Naive B cell (primary cell): ENCODE data around the gene HMGA1. TPM values are rescaled to one million over a fixed set of nuclear protein-coding genes. Genes with fewer than 3 reads are reported as not detected.

Source experiments
- ATAC-seq, 2 donors: fragments of 150-1000 bp; cut with Tn5 transposase; 2 replicates each; pipeline ENCODE4 v1.10.0; 2021; ENCODE audit warnings: low read depth in 2 of 2, mild to moderate bottlenecking in 2 of 2, moderate library complexity in 2 of 2
- DNase-seq: peaks from one replicate; pipeline ENCODE4 v3.0.0; 2022
- H3K27ac Mint-ChIP-seq, 6 donors: one replicate each; pipeline ENCODE4 v1.8.0; 2020 to 2022; ENCODE audit warnings: mild to moderate bottlenecking in 6 of 6, mixed read lengths in 6 of 6, moderate library complexity in 5 of 6, inconsistent platforms in 2 of 6
- H3K27me3 Mint-ChIP-seq, 3 donors: one replicate each; pipeline ENCODE4 v1.8.0; 2021 to 2022; ENCODE audit warnings: mixed read lengths in 3 of 3, mild to moderate bottlenecking in 1 of 3
- H3K36me3 Mint-ChIP-seq, 2 donors: one replicate each; pipeline ENCODE4 v1.8.0; 2020 to 2022; ENCODE audit warnings: mixed read lengths in 2 of 2, inconsistent platforms in 1 of 2, mild to moderate bottlenecking in 1 of 2
- H3K4me1 Mint-ChIP-seq, 3 donors: one replicate each; pipeline ENCODE4 v1.8.0; 2020 to 2022; ENCODE audit warnings: mixed read lengths in 3 of 3, inconsistent platforms in 1 of 3, mild to moderate bottlenecking in 1 of 3, moderate library complexity in 1 of 3
- H3K4me3 Mint-ChIP-seq, 8 donors: one replicate each; pipeline ENCODE4 v1.8.0; 2020 to 2022; ENCODE audit warnings: mild to moderate bottlenecking in 8 of 8, mixed read lengths in 8 of 8, moderate library complexity in 8 of 8, inconsistent platforms in 2 of 8
- H3K9me3 Mint-ChIP-seq, 7 donors: one replicate each; pipeline ENCODE4 v1.8.0; 2020 to 2022; ENCODE audit warnings: mixed read lengths in 7 of 7, mild to moderate bottlenecking in 5 of 7, inconsistent platforms in 2 of 7, moderate library complexity in 1 of 7
- polyA plus RNA-seq, 6 donors: library from polyadenylated mRNA; unstranded; fragments of 300-500 nt; fragmentation: Illumina TruSeq; gene quantifications; one replicate each; pipeline ENCODE4 v1.2.3, GENCODE V29; 2021; ENCODE audit warnings: low read depth in 6 of 6

HMGA1 gene
- polyA plus RNA-seq, 6 donors from 2014 or later = 17.2 to 38.1 (median 31.2) TPM

- H3K27me3 Mint-ChIP-seq = no peaks in the 10 kb centered on the region
- no peak overlapping the region for H3K27ac Mint-ChIP-seq
- no peaks in the 10 kb centered on the region for H3K36me3 Mint-ChIP-seq
- H3K4me1 Mint-ChIP-seq = peaks cover 18 to 44% (median 35%) of the 10 kb centered on the region in 3 donors
- ATAC-seq (no peak), DNase-seq (no peak)
- H3K4me3 Mint-ChIP-seq = no peak overlapping the region
- H3K9me3 Mint-ChIP-seq = no peaks in the 10 kb centered on the region
Observed at GRCh38 chr6:34229877-34230276, 6.8 kb upstream of the HMGA1 start.

- H3K27ac Mint-ChIP-seq = peak overlapping the region in 4 of 6 donors; percentile 32 to 93 (median 77)
- no peak for DNase-seq
- no peaks in the 10 kb centered on the region for H3K9me3 Mint-ChIP-seq
- no peak for ATAC-seq
- peaks cover 21 to 42% (median 37%) of the 10 kb centered on the region in 3 donors for H3K4me1 Mint-ChIP-seq
- peak overlapping the region in 2 of 8 donors; percentile 37 to 56 for H3K4me3 Mint-ChIP-seq
- no peaks in the 10 kb centered on the region for H3K36me3 Mint-ChIP-seq
- no peaks in the 10 kb centered on the region for H3K27me3 Mint-ChIP-seq
Observed at GRCh38 chr6:34230653-34231371, 5.9 kb upstream of the HMGA1 start.

DNA sequence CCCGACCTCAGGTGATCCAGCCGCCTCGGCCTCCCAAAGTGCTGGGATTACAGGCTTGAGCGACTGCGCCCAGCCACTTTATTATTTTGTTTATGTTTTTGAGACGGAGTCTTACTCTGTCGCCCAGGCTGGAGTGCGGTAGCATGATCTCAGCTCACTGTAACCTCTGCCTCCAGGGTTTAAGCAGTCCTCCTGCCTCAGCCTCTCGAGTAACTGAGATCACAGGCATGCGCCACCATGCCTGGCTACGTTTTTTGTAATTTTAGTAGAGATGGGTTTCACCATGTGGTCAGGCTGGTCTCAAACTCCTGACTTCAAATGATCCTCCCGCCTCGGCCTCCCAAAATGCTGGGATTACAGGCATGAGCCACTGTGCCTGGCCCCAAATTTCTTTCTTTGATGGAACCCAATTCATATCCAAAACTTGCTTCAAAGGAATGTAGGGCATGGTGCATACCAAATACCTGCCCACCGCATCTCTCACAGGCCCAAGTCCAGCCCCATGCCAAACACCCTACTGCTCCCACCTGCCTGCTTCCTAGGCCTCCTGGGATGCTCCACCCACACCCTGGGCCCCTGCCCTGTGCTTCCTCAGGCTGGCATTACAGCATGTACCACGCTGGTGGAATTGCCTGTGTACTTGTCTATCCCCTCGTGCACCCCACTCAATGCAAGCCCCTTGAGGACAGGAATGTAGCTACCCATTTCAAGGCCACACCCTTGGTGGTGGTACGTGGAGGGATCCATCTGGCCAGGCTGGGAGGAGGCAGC, 4.9 kb upstream of the HMGA1 start:
- no peaks in the 10 kb centered on the region for H3K36me3 Mint-ChIP-seq
- peak overlapping the region in 3 of 8 donors; percentile 29 to 70 (median 55) for H3K4me3 Mint-ChIP-seq
- H3K27me3 Mint-ChIP-seq = no peaks in the 10 kb centered on the region
- ATAC-seq (no peak), DNase-seq (no peak)
- peaks cover 28 to 38% (median 37%) of the 10 kb centered on the region in 3 donors for H3K4me1 Mint-ChIP-seq
- H3K9me3 Mint-ChIP-seq = no peaks in the 10 kb centered on the region
- H3K27ac Mint-ChIP-seq = peak overlapping the region in 1 of 6 donors; percentile 28

- H3K4me1 Mint-ChIP-seq = peaks cover 17 to 27% (median 26%) of the 10 kb centered on the region in 3 donors
- H3K4me3 Mint-ChIP-seq = peak overlapping the region in 2 of 8 donors; percentile 45 to 70
- DNase-seq (no peak), ATAC-seq (no peak)
- no peaks in the 10 kb centered on the region for H3K9me3 Mint-ChIP-seq
- no peaks in the 10 kb centered on the region for H3K27me3 Mint-ChIP-seq
- peak overlapping the region in 3 of 6 donors; percentile 1 to 76 (median 23) for H3K27ac Mint-ChIP-seq
- no peaks in the 10 kb centered on the region for H3K36me3 Mint-ChIP-seq
Observed at GRCh38 chr6:34232901-34233300, 3.8 kb upstream of the HMGA1 start.

DNA sequence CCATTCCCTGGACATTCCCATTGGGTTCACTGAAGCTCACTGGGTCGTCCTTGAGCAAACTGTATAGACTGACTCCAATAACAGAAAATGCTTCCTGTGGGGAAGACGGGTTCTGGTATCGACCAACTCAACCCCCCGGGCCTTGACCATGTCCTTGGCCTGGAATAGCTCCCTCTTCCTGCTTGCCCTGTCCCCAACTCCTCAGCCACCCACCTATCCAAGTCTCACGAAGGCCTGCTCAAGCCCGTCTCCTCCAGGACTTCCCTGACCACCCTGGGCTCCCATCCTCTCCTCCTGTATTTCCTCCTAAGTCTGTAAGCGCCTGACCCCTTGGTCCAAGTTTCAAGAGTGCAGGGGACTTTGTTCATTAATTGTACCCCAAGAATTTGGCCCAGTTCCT, 2.8 kb upstream of the HMGA1 start:
- DNase-seq (no peak), ATAC-seq (no peak)
- peak overlapping the region in 4 of 6 donors; percentile 35 to 84 (median 80) for H3K27ac Mint-ChIP-seq
- H3K36me3 Mint-ChIP-seq = no peaks in the 10 kb centered on the region
- peaks cover 23 to 33% (median 30%) of the 10 kb centered on the region in 3 donors for H3K4me1 Mint-ChIP-seq
- H3K4me3 Mint-ChIP-seq = peak overlapping the region in 6 of 8 donors; percentile 38 to 76 (median 56)
- no peaks in the 10 kb centered on the region for H3K27me3 Mint-ChIP-seq
- H3K9me3 Mint-ChIP-seq = no peaks in the 10 kb centered on the region

DNA sequence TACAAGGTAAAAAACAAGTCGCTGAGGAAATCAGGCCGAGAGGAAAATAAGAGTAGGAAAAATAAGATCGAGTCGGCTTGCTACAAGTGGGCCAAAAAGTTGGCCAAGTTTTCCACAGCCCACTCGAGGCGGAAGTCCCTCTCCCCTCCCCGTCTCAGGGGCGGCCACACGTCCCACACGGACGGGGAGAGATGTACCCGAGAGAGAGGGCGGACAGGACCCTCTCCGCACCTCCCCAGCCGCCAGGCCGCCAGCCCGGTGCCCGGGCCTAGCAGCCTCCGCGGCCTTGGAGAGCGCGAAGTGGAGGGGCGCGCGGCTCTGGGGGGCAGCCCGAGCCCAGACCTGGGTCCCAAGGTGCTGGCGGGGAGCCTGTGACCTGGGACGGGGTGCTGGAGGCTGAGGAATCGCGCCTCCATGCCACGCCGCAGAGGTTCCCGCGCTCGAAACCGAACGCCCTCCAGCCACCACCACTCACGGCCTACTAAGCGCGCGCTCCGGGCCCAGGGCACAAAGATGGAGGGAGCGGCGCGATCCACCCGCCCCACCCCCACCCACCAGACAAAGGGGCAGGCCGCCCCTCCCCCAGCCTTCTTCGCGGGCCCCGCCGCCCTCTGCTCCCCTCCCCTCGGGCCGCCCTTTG, 1.9 kb upstream of the HMGA1 start:
- DNase-seq = no peak
- Mint-ChIP-seq H3K27ac (peak overlapping the region in 5 of 6 donors; percentile 61 to 92 (median 83)), H3K9me3 (no peaks in the 10 kb centered on the region), H3K4me3 (peak overlapping the region; percentile 54 to 76 (median 64)), H3K36me3 (no peaks in the 10 kb centered on the region), H3K27me3 (no peaks in the 10 kb centered on the region), H3K4me1 (peaks cover 26 to 41% (median 38%) of the 10 kb centered on the region in 3 donors)
- ATAC-seq = no peak

DNA sequence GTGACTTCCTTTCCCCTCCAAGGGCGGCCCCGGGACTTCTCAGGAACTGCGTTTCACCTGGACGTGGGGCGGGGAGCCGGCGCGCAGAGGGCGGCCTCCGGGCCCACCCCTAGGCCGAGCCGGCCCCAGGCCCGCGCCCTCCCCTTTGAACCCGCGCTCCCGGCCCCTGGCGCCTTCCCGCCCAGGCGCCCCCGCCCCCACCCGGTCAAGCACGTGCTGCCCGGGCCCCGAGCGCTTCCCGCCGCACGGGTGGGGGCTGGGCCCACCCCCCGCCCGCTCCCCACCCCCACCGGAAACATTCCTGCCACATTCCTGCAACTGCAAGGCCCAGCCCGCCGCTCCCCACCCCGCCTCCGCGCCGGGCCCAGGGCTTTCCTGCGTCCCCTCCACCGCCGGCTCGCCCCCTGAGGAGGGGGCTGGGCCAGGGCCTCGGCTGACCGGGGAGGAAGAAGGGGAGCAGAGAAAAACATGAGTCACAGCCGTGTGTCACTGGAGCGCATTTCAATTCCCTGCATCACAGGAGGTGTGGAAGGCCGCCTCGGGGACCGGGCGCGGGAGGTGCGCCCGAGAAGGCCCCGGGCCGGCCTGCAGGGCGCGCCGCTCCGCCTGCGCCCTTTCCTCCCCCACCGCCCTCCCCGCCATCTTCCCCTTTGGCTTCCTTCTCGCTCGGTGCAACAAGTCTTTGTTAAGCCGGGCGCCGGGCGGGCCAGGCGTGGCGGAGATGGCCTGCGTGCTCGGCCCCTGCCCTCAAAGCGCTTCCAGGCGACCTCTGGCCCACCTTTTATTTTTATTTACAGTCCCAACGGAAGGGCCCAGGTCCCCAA, 1.2 kb upstream of the HMGA1 start:
- ATAC-seq = peak; percentile 20
- H3K36me3 Mint-ChIP-seq = no peaks in the 10 kb centered on the region
- peak overlapping the region; percentile 87 to 96 (median 93) for H3K4me3 Mint-ChIP-seq
- peak; percentile 70 for DNase-seq
- peak overlapping the region; percentile 96 to 99 (median 98) for H3K27ac Mint-ChIP-seq
- no peaks in the 10 kb centered on the region for H3K9me3 Mint-ChIP-seq
- peaks cover 29 to 46% (median 41%) of the 10 kb centered on the region in 3 donors for H3K4me1 Mint-ChIP-seq
- H3K27me3 Mint-ChIP-seq = no peaks in the 10 kb centered on the region

DNA sequence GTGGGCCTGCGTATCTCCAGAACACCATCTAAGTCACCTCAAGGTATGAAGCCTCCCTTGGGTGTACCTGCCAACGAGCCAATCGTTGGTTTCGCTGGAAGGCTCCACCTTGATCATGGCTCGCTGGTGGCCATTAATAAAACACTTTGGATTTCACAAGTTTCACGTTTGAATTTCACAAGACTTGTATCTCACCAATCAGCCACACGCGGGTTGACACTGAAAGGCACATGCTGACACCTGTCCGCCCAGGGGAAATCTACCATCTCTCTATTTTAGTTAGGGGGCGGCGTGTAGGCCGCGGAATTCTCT, 586 bp upstream of the HMGA1 start:
- DNase-seq (peak; percentile 59), ATAC-seq (peak; percentile 29 to 30)
- Mint-ChIP-seq H3K9me3 (no peaks in the 10 kb centered on the region), H3K36me3 (peaks cover 0 to 2% of the 10 kb centered on the region in 2 donors), H3K27ac (peak overlapping the region; percentile 96 to 99 (median 98)), H3K4me1 (peaks cover 25 to 48% (median 35%) of the 10 kb centered on the region in 3 donors), H3K4me3 (peak overlapping the region; percentile 87 to 96 (median 93)), H3K27me3 (no peaks in the 10 kb centered on the region)

DNA sequence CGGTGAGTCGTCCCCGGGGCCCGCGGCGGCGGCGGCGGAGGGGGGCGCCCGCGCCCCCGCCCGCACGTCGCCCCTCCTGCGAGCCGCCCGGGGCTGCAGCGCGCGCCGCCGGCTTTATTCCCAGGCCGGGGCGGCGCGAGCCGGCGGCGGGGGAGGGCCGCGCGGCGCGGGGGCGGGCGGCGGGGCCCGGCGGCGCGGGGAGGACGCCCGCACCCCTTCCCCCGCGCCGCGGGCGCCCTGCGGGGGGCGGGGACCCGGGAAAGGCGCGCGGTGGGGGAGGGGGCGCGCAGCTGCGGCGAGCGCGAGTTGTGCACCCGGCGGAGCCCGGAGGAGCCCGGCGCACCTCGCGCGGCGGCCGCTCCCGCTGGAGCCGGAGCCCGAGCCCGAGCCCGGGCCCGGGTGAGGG, 646 bp downstream of the HMGA1 start:
- no peak for DNase-seq
- peaks cover 25 to 60% (median 34%) of the 10 kb centered on the region in 3 donors for H3K4me1 Mint-ChIP-seq
- peak; percentile 3 to 4 for ATAC-seq

DNA sequence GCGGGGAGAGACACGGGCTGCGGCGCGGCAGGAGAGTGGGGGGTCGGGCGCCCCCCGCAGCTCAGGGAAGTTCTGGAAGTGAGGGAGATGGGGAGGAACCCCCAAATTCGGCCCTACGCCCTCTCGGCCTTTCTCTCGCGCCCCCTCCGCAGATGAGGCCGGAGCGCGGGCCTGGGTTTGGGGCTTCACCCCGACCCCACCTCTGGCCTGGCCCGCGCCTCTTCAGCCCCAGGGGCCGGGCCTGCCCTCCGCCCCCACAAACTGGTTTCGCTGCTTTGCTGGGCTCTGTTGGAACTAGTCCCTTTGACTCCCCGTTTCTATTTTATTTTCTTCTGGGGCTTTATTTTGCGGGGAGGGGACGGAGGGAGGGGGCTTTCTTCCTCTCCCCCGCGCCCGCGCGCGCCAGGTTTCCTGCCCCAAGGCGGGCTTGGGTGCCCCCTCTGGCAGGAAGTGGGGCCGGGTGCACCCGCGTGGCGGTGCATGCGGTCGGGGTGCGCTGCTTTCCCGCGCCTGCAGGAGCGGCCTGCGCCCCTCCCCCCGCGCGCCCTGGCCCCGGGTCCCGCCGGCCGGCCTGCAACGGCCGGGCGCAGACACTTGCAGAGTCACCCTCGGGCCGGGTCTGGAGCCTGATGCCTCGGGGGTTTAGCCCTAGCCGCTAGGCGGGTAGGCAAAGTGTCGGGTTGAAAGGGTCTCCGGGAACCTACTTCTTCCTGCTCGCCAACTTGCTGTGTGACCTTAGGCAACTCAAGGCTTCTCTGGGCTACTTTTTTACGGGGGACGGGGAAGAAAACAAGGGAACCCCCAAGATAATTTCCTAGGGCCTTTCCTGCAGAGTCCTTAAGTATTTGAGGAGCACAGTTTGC, 1.3 kb downstream of the HMGA1 start:
- Mint-ChIP-seq H3K4me3 (peak overlapping the region; percentile 70 to 93 (median 84)), H3K27ac (peak overlapping the region; percentile 53 to 96 (median 82)), H3K36me3 (peaks cover 0 to 4% of the 10 kb centered on the region in 2 donors), H3K27me3 (no peaks in the 10 kb centered on the region), H3K4me1 (peaks cover 25 to 60% (median 40%) of the 10 kb centered on the region in 3 donors), H3K9me3 (no peaks in the 10 kb centered on the region)
- DNase-seq (peak; percentile 70), ATAC-seq (peak; percentile 5 to 6)

More for the DNA sequence above, 646 bp downstream of the HMGA1 start:
- H3K27me3 Mint-ChIP-seq = no peaks in the 10 kb centered on the region
- H3K4me3 Mint-ChIP-seq = peak overlapping the region in 3 of 8 donors; percentile 89 to 94 (median 92)
- peak overlapping the region in 1 of 6 donors; percentile 97 for H3K27ac Mint-ChIP-seq
- H3K36me3 Mint-ChIP-seq = peaks cover 0 to 4% of the 10 kb centered on the region in 2 donors
- no peaks in the 10 kb centered on the region for H3K9me3 Mint-ChIP-seq

- no peak for DNase-seq
- H3K4me3 Mint-ChIP-seq = peak overlapping the region; percentile 60 to 91 (median 82)
- H3K36me3 Mint-ChIP-seq = peaks cover 0 to 4% of the 10 kb centered on the region in 2 donors
- peaks cover 25 to 60% (median 46%) of the 10 kb centered on the region in 3 donors for H3K4me1 Mint-ChIP-seq
- no peak for ATAC-seq
- no peaks in the 10 kb centered on the region for H3K9me3 Mint-ChIP-seq
- H3K27me3 Mint-ChIP-seq = no peaks in the 10 kb centered on the region
- peak overlapping the region in 5 of 6 donors; percentile 24 to 92 (median 83) for H3K27ac Mint-ChIP-seq
Observed at GRCh38 chr6:34238585-34239499, 2.2 kb downstream of the HMGA1 start.
